Mucosa of descending colon (tissue), 3 donors: ENCODE data around the gene COL18A1. TPM values are rescaled to one million over a fixed set of nuclear protein-coding genes. Genes with fewer than 3 reads are reported as not detected.

ENCODE experiments used
- ATAC-seq: fragments of 200-7000 bp; cut with Tn5 transposase; one replicate; pipeline ENCODE4 v1.9.1; 2020; ENCODE audit warnings: mild to moderate bottlenecking, moderate library complexity
- DNase-seq, 3 donors: peaks; one replicate each; pipeline ENCODE4 v3.0.0-alpha.2; 2020
- H3K36me3 ChIP-seq: fragments of 200-600 bp; one replicate; pipeline ENCODE4 v1.8.0; 2021; ENCODE audit warnings: low read depth, mild to moderate bottlenecking
- H3K4me1 ChIP-seq: fragments of 200-600 bp; one replicate; pipeline ENCODE4 v1.8.0; 2021; ENCODE audit warnings: low read depth, mild to moderate bottlenecking
- H3K4me3 ChIP-seq: fragments of 200-600 bp; one replicate; pipeline ENCODE4 v1.8.0; 2021; ENCODE audit warnings: mild to moderate bottlenecking
- H3K9me3 ChIP-seq: fragments of 200-600 bp; one replicate; pipeline ENCODE4 v1.8.0; 2021; ENCODE audit warnings: mild to moderate bottlenecking
- intact Hi-C, 2 donors: fragments of 100-400 bp; cut with DNase I in 1 of 2; cut with micrococcal nuclease in 1 of 2; formaldehyde crosslinking; loops; one replicate each; pipeline versions ENCODE4 v1.11.0 to v1.11.1; 2022; cut with DNase I, micrococcal nuclease
- total RNA-seq, 3 donors: library from RNA; stranded (reverse); fragmentation: NEBNext Ultra II Directional in 2 of 3; extraction: Animal tissue kit (Norgen Biotek cat#: 25700) in 2 of 3; gene quantifications; one replicate each; pipeline versions ENCODE4 v1.2.1 to v1.2.4, GENCODE V29; 2021 to 2023
- TF ChIP-seq, protein P1 (sequence below): fragments of 200-600 bp; IDR thresholded peaks from one replicate; pipeline ENCODE4 v1.8.0; 2022; ENCODE audit warnings: antibody characterized with exemption, mild to moderate bottlenecking
- donor health status: DM: no; HTN: no; CAD: no; lungs with moderate emphysema.
- donor health status: DM: no; HTN: no; CAD: no.
- donor health status: DM: no; HTN: yes; CAD: no.

Gene COL18A1
- total RNA-seq, 3 donors from 2014 or later: 4.6 to 46.9 (median 21.3) TPM

GRCh38 chr21:45383615-45384201 is 21.3 kb upstream of the COL18A1 start:
- Histone ChIP-seq H3K9me3 (no peaks in the 10 kb centered on the region), H3K36me3 (no peaks in the 10 kb centered on the region), H3K4me1 (no peaks in the 10 kb centered on the region), H3K4me3 (no peak overlapping the region)
- ATAC-seq: no peak
- intact Hi-C loops: no loop called here
- DNase-seq: peak in 2 of 3 donors; percentile 12 to 33
- TF ChIP-seq, protein P1, sequence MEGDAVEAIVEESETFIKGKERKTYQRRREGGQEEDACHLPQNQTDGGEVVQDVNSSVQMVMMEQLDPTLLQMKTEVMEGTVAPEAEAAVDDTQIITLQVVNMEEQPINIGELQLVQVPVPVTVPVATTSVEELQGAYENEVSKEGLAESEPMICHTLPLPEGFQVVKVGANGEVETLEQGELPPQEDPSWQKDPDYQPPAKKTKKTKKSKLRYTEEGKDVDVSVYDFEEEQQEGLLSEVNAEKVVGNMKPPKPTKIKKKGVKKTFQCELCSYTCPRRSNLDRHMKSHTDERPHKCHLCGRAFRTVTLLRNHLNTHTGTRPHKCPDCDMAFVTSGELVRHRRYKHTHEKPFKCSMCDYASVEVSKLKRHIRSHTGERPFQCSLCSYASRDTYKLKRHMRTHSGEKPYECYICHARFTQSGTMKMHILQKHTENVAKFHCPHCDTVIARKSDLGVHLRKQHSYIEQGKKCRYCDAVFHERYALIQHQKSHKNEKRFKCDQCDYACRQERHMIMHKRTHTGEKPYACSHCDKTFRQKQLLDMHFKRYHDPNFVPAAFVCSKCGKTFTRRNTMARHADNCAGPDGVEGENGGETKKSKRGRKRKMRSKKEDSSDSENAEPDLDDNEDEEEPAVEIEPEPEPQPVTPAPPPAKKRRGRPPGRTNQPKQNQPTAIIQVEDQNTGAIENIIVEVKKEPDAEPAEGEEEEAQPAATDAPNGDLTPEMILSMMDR: no peak

DNA sequence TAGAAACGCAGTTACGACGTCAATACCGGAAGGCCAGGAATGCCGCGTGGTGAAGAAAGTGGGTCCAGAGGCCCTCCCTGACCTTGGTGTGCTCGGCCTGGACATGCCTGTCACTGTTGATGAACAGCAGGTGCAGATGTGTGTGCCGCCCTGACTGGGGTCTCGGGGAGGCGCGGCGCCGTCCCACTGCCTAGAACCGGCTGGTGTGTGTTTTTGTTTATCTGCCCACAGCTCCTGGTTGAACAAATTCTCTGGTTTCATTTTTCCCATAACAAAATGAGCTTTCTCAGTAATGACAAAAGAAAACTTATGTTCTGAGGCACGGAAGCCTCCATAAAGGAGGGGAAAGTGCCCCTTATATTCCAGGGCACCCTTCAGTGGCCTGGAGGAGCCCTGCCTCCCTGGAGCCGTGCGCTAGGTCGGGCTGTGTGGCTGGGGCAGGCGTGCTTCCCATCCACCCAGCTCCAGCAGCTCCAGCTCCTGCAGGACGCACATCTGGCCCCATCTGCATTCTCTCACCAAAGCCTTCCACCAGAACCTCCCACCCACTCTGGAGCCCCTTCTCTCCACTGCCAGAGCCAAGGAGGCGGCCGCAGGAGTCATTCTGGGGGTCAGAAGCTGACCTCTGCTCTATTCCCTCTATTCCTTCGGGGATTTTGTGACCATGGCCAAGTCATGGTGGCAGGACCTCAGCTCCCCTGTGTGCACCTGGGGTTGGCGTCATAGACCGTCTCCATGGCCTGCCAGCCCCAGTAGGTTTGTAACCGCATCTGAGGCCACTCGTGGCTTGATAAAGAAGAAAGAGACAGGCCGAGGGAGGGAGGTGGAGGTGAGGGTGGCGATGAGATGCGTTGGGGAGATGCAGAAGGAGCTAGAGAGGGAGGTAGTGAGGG is 20.1 kb upstream of the COL18A1 start:
- peak in 2 of 3 donors; percentile 8 to 37 for DNase-seq
- intact Hi-C loops: no loop called here

GRCh38 chr21:45385549-45386050 is 19.4 kb upstream of the COL18A1 start:
- ATAC-seq: no peak

More for the DNA sequence above, 20.1 kb upstream of the COL18A1 start:
- ATAC-seq: no peak
- Histone ChIP-seq H3K9me3 (no peaks in the 10 kb centered on the region), H3K4me1 (no peaks in the 10 kb centered on the region), H3K4me3 (no peak overlapping the region), H3K36me3 (no peaks in the 10 kb centered on the region)
- TF ChIP-seq, protein P1: no peak

DNA sequence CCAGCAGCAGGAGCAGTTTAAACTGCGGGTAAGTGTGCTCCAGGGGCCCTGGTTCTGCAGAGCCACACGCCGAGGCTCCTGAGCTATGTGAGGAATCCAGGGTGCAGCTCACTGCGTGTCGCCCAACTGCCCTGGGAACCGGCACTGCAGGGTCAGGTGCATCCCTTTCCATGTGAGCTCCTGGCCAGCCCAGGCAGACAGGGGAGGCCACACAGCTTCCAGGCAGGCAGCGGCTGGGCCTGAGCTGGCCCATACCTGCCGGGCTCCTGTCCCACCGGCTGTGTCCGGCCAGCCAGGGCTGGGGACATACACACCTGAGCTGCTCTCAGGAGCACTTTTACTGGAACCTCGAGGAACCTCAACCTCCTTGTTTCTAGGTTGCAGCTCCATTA is 18.6 kb upstream of the COL18A1 start:
- no peaks in the 10 kb centered on the region for H3K9me3 ChIP-seq
- DNase-seq: peak in 2 of 3 donors; percentile 14 to 37
- TF ChIP-seq, protein P1: no peak
- ATAC-seq: no peak
- no peaks in the 10 kb centered on the region for H3K4me1 ChIP-seq
- H3K4me3 ChIP-seq: no peak overlapping the region
- intact Hi-C loops: no loop called here
- no peaks in the 10 kb centered on the region for H3K36me3 ChIP-seq

More at GRCh38 chr21:45385549-45386050, 19.4 kb upstream of the COL18A1 start:
- peak in 2 of 3 donors; percentile 8 to 29 for DNase-seq
- Histone ChIP-seq H3K36me3 (no peaks in the 10 kb centered on the region), H3K4me1 (no peaks in the 10 kb centered on the region), H3K9me3 (no peaks in the 10 kb centered on the region), H3K4me3 (no peak overlapping the region)
- TF ChIP-seq, protein P1: no peak
- intact Hi-C loops: no loop called here

- intact Hi-C loops: no loop called here
- ATAC-seq (peak; percentile 26), DNase-seq (peak in 2 of 3 donors; percentile 23 to 54)
- Histone ChIP-seq H3K4me1 (no peaks in the 10 kb centered on the region), H3K4me3 (no peak overlapping the region), H3K36me3 (no peaks in the 10 kb centered on the region), H3K9me3 (no peaks in the 10 kb centered on the region)
- TF ChIP-seq, protein P1: no peak
Observed at GRCh38 chr21:45386728-45387371, 18.1 kb upstream of the COL18A1 start.
